HG03457 (cell line): ENCODE results near the gene ULBP3.

Experiments used
- ATAC-seq: cut with Tn5 transposase; IDR thresholded peaks from one replicate; pipeline ENCODE4 v1.9.1; 2021; ENCODE audit warnings: moderate number of reproducible peaks; ENCODE audit not compliant: unreplicated experiment

ULBP3 gene

DNA sequence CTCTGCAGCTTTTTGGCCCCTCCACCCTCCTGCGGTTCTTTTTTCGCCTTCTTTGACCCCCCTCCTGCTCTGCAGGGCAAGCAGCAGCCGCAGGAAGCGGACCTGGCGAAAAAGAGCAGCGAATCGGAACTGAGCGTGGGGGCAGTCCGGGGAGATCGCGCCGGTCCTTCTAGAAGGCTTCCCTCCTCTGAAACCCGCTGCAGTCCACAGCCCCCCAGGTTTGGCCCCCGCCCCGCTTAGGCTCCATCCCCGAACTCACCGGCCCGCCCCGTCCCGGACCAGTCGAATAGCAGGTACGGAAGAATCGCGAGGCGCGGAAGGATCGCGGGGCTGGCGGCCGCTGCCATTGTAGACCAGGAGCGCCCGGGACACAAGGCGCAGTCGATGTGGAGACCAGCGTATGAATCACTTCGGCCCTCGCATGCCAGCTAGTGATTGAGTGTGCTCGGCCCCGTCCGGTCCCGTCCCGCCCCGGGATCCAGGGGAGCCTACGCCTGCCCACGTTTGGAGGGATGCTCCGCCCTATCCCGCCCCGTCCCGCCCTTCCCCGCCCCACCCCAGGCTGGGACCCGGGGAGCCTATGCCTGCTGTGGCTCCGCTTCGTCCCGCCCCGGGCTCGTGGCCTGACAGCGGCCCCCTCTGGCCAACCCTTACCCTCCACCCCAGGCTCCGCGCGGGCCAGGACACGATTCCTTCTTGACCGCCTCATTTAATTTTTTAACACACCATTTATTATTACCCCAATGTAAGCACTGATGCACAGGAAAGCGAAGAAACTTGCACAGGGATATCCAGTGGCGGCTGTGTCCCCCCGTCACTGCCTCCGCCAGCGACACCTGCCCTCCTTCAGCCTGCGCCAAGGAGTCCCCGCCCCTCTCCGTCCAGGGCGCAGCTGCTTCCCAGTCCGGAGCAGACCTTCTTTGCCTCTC is at the start of gene ULBP3:
Gene ULBP3, minus strand, starts transcription at position 402 of the 929 bp plus-strand sequence. Its CDS starts 55 bp downstream, at position 347.
- ATAC-seq = no peak

DNA sequence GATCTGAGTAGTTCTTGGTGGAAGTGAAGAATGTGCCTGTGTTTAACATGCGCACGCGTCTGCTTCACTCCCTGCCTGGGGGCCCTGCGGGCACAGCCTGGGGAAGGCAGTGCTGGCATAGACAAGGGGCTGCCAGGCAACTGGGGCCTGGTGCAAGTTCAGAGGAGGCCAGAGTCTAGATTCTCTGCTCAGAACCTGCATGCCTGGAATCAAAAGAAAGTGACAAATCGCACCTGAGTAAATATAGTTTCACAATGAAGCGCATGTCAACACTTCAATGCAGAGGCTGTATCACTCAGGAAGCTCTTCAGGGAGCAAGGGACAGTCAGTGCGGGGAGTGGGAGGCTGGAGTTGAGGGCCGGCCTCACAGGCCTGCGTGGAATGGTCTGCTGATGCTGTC is 49.7 kb upstream of the ULBP3 start:
- ATAC-seq = no peak

DNA sequence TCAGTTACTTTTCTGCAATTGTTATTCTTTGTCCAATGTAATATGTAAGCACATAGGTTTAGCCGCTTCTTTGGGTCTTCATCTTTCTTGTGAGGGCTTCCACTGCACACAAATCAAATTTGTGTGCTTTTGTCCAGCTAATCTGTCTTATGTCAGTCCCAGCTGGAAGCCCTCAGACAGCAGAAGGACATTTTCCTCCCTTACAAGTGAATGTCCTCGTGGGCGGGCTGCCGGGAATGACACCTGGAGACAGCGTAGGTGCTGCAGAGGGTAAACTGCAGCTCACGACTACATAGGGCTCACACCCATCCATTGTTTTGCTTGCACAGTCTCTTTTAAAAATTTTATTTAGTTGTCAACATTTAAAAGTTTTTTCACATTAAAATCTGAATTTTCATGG is 49.3 kb upstream of the ULBP3 start:
- no peak for ATAC-seq

DNA sequence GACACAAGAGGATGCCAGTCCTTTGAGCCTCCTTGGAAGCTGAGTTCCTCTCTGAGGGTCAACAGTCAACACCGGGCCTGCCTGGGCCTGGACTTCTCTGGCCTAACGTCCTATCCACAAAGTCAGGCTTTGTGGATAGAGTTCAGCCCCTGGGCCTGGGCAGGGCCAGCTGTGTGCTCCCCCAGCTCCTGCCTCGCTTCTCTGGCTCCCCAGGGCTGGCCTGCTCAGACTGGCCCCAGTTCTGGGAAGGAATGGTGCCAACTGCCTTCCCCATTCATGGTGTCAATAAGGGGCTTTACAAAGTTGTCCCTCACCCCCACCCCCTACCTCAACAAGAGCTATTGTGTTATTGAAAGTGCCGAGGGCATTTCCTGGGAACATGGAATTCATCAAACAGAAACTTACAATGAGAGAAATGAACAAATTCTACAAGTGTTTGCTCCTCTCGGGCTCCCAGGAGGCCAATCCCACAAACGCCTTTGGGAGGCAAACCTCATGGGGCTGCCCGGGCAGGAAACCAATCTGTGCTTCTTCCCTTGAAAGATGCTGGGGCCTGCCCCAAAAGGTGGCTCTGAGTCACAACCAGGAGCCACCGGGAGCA is 47.4 kb upstream of the ULBP3 start:
- ATAC-seq = no peak

DNA sequence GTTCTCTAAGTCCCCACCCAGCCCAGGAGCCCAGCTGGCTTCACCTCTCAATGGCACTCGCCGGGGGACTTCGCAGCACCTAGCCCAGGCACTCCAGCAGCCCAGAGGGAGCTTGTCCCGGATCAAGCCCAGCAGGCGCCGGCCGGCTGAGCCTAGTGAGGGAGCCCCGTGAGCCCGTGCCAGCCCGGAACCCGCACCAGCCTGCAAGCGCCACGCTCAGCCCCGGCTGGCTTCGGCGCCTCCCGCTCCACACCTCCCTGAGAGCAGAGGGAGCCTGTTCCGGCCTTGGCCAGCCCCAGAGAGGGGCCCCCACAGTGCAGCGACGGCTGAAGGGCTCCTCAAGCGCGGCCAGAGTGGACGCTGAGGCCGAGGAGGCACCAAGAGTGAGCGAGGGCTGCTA is 46.8 kb upstream of the ULBP3 start:
- no peak for ATAC-seq

DNA sequence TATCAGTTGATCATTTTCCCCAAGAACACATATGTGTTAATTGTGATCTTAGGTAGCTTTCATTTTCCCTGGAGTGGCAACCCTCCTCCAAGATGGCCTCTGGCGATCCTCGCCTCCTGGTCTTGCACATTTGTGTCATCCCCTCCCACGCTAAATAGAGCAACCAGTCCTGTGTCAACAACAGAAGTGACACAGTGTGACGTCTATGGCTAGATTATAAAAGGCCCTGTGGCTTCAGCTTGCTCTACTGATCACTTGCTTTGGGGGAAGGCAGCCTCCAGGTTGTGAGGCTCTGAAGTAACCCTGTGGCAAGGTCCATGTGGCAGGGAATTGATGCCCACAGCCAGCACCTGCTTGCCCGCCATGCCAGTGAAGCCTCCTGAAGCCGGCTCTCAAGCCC is 43.3 kb upstream of the ULBP3 start:
- no peak for ATAC-seq

DNA sequence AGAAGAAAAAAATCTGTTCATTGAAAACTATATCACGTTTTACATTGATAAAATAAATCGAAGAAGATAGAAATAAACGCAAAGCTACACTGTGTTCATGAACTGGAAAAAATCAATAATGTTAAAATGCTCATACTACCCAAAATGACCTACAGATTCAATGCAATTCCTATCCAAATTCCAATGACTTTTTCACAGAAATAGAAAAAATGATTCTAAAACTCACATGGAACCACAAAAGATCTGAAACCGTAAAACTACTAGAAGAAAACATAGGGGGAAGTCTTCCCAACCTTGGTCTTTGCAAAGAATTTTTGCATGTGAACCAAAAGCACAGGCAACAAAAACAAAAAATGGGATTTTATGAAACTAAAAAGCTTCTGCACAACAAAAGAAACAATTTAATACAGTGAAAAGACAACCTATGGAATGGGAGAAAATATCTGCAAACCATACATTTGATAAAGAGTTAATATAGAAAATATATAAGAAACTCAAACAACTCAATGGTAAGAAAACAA is 33.9 kb upstream of the ULBP3 start:
- ATAC-seq = no peak

DNA sequence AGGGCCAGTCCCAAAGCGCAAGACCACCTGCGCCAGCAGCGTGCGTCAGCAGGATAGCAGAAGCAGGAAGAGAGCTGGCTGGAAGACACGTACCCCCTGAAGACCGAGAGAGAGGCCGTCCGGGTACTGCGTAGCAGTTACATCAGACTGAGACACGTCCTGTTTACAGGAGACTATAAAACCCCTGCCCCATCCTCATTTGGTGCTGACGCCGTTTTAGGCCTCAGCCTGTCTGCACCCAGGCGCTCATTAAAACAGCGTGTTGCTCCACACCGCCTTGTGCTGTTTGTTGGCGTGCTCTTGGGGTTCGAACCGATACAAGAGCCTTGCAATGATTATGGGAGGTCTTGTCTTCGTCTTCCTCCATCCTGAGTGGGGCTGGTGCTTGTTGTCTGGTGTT is 31.8 kb upstream of the ULBP3 start:
- ATAC-seq = no peak

DNA sequence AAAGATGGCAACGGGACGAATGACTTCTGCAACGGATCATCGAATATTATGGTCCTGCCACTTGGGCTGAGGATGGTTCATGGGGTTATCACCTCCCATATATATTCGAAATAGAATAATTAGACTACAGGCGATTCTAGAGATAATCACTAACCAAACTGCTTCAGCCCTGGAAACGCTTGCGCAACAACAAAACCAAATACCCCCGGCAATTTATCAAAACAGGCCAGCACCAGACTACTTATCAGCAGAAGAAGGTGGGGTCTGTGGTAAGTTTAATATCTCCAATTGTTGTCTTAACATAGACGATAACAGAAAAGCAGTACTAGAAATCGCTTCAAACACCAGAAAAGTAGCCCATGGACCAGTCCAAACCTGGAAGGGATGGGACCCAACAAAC is 31.0 kb upstream of the ULBP3 start:
- ATAC-seq = no peak

DNA sequence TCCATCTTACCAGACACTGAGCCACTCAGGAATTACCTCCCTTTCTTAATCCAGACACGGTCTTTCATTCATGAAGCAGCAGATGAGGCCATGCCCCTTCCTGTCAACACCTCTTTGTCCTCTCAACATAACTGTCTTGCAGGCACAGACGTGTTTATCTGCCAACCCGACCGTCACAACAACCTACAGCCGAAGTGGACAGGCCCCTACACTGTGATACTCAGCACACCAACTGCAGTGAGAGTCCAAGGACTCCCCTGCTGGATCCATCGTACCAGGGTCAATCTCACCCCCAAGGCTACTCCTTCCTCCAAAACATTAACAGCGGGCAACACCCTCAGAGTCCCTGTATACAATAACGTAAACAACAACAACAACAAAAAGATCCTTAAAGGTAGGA is 30.6 kb upstream of the ULBP3 start:
- ATAC-seq = no peak

DNA sequence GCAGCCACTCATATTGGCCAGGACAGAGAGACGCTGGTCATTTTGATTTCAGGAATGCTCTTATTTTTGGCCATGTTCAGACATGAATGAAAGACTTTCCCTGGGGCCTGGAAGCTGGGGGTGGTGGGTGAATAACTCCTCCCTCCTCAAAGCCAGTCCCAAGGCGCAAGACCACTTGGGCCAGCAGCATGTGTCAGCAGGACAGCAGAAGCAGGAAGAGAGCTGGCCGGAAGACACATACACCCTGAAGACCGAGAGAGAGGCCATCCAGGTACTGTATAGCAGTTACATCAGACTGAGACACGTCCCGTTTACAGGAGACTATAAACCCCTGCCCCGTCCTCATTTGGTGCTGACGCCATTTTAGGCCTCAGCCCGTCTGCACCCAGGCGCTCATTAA is 29.2 kb upstream of the ULBP3 start:
- no peak for ATAC-seq

DNA sequence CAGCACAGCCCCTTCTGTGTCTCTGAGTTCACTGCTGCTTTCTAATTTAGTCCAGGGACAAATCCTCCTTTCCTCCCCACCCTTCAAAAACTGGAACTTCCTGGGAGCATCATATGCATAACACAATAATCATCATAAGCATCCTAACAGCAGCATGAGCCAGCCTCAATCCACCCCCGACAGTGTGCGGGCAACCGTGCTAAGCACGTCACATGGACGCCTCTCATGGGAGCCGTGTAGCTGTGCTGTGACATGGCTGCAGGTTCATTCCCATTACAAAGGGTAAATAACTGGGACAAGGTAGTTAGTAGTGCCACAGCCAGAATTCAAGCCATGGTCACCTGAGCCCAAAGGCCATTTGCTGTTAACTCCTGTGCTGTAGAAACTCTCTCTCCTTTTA is 24.5 kb upstream of the ULBP3 start:
- no peak for ATAC-seq

DNA sequence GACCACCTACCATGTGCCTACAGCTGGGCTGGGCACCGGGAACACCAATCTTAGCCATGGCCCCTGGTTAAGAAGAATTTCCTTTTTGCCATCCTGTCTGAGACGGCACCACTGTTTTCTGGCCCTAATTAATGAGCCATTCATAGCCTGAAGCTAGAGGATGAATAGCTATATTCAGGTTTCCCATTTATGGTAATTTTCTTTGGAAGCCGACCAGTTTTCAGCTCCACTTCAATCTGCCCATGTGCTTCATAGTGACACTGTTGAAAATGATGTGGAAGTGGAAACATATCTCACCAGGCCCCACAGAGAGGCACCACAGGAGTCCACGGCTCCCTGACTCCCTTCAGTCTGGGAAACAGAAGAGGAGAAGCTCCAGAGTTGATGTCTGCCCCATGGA is 22.6 kb upstream of the ULBP3 start:
- ATAC-seq = no peak

DNA sequence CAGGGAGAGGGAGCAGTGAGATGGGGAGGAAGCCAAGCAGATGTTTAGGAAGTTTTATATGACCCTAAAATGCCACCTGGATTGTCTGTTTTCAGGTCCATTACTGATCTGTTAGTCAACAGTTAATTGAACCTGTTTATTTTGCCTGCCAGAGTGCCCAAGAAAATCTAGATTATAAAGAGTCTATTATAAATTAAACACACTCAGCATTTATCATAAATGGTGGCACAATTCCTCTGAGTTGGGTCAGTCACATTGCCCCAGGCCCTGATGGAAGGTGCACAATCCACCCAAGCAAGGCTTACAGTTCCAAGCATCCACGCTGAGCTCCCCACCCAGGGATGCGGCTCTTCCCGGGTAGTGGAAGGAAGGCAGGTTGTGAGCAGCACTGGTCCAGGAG is 21.4 kb upstream of the ULBP3 start:
- ATAC-seq = no peak

DNA sequence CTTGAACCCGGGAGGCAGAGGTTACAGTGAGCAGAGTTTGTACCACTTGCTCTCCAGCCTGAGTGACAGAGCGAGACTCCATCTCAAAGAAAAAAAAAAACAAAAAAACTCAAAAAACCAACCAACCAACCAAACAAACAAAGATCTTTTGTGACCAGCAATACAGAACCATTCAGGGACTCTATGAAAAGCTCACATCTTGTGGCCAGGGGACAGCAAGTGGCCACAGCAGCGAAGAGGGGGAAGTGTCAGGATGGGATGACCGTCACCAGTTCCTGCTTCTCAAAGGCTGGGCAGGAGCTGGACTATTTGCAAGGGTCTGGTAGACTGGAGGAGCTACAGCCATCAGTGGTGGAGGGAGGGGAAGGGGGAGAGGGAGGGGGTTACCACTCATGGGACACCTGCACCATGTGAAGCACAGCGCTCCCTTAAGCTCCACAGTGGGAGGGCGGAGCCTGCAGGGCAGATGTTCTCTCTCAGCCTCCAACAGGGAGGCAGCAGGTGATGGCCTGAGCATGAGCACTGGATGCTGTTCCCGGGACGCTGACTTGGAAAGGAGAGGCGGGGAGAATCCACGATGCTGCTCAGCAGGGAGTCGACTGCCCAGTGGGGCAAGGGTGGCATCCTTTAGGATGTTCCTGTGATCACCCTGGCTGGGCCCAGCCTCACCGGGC is 19.7 kb upstream of the ULBP3 start:
- ATAC-seq = no peak

DNA sequence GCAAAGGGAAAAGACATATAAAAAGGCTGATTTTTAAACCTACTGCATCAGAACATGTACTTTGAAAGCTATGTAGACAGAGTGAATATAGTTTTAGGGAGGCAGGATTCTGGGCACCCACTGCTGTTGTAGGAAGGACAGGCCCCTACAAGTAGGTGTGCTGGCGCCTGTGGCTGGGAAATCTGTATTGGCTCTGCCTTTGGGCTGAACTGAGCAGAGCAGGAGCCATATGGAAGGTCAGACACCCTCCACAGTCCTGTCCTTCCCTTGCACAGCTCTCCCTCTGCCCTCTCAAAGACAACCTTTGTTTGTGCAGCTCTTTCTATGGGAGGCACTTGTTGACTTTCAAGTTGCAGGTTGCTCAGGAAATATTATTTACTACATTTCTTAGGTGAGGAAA is 18.4 kb upstream of the ULBP3 start:
- no peak for ATAC-seq

DNA sequence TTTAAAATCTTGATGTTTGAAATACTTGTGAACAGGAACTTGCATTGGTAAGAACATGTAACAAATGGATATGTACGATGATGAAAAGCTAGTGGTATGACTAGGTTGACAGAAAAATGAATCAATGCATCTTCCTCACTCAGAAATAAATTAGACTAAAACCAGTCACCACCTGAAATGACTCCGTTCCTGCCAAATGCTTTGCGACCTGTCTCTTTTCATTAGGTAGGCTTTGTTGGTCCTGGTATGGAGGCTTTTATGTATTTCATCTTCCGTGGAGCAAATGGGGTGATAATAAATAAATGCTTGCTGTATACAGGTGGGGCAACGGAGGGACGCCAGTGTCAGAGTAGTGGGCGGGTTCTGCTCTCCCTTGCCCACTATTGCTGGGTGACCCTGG is 17.1 kb upstream of the ULBP3 start:
- ATAC-seq = no peak

DNA sequence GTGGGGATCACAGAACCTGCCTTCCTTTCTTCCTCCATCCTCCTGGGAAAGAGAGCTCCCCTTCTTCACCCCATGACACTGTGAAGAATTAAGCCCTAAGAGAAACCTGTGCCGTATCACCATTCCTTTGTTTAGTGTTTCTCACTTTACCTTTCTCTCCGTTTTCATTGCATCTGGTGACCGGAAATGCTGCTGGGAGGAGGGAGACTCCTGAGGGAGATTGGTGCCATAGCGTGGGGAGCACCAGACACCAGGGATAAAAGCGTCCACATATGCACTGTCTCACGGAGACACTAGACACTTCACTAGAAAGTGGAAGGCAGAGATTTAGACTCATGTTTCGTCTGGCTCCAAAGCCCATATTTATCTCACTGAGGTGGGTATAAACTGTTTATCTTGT is 15.5 kb upstream of the ULBP3 start:
- no peak for ATAC-seq

DNA sequence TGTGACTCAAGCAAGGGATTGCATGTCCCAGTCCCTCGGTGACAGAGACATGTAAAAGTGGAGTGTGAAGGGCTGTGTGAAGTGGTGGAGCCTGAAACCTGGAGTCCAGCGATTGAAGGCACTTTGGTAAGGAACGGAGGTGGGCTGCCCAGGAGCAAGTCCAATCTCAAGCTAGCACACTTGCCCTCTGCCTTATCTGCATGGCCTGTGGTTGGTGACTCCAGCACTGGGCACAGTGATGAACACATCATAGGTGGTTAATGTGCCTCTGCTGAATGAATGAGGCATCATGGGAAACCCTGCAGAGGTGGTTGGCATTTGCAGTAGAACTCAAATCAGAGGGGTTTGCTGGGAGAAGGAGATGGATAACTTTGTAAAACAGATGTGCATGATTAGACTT is 14.9 kb upstream of the ULBP3 start:
- no peak for ATAC-seq

DNA sequence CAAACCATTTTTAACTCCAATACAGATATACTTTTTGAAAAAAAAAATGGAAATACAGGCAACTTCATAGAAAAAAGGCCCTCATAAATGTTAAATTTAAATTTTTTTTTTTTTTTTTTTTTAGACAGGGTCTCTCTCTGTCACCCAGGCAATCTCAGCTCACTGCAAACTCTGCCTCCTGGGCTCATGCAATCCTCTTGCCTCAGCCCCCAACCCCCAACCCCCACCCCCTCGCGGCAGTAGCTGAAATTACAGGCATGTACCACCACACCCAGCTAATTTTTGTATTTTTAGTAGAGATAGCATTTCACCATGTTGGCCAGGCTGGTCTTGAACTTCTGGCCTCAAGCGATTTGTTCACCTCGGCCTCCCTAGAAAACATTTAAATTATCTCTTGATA is 12.8 kb upstream of the ULBP3 start:
- ATAC-seq = no peak

DNA sequence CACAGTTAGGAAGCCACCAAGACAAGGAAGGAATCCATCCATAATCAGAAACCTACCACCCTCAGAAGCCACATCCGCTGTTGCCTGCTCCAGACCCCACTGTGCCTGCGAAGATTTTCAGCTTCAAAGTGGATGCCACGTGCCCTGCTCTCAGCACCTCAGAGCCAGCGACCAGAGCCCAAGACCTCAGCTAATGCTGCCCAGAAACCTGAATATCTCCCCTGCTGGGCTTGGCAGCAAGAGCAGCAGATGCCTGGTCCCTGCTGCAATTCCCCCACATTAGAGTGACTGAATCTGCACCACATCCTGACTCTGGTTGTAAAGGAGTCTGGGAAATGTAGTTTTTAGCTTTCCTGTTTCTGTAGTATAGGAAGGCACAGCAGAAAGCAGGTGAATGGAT is 10.7 kb upstream of the ULBP3 start:
- ATAC-seq = no peak

DNA sequence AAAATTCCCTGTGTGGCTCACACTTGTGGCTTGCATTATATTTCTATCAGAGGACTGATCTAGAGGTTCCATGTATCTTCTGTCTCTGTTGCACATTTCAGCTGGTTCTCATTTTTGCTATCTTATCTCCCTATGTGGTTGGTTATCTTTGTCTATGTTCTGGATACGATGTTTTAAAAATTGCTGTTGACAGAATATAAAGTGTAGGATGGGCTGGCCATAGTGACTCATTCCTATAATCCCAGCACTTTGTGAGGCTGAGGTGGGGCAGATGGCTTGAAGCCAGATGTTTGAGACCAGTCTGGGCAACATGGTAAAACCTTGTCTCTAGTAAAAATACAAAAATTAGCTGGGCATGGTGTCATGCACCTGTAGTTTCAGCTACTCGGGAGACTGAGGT is 9.9 kb upstream of the ULBP3 start:
- ATAC-seq = no peak
